ENCODE results near the gene AGAP9. TPM values are rescaled to one million over a fixed set of nuclear protein-coding genes. Genes with fewer than 3 reads are reported as not detected.
"Not testable (repeated sequence)": the region's sequence is repeated elsewhere in the genome, so short reads cannot be mapped to it uniquely, and the experiment has no call there.

Gene AGAP9
- polyA plus RNA-seq, 1 donor from 2014 or later: 12.0 TPM

DNA sequence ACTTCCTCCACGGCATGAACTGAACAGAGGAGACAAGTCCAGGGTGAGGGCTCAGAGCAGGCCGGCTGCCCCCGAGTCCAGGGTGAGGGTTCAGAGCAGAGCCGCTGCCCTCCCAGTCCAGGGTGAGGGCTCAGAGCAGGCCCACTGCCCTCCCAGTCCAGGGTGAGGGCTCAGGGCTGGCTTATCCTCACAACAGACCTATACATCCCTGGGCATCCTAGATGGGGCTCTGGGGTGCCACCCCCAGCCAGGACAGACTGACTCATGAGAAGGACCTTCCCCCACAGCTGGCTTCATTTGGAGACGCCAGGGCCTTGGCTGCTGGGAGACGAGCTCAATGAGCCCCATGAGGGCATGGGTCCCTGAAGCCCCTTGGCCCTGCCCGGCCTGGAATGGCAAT lies 33.8 kb downstream of the AGAP9 start:
- not testable (repeated sequence) for H3F3A ChIP-seq (ENCODE audit: insufficient read depth, low read length, poor library complexity, severe bottlenecking); H3K4me2 ChIP-seq (ENCODE audit: low read length); H3K27ac ChIP-seq (ENCODE audit: low read length); H2AFZ ChIP-seq (ENCODE audit: low read depth, low read length); H3K79me2 ChIP-seq (replicated peaks; ENCODE audit: insufficient read depth, low read length); H3K4me3 ChIP-seq (ENCODE audit: low read length); H3K9me2 ChIP-seq (ENCODE audit: insufficient read depth, low read length); H3K9me3 ChIP-seq (ENCODE audit: low read length); H3K27me3 ChIP-seq (ENCODE audit: insufficient read depth, low read depth, low read length); H3K9ac ChIP-seq (ENCODE audit: low read length); H4K20me1 ChIP-seq (ENCODE audit: insufficient read depth); H3K36me3 ChIP-seq (ENCODE audit: insufficient read depth, low read length)

DNA sequence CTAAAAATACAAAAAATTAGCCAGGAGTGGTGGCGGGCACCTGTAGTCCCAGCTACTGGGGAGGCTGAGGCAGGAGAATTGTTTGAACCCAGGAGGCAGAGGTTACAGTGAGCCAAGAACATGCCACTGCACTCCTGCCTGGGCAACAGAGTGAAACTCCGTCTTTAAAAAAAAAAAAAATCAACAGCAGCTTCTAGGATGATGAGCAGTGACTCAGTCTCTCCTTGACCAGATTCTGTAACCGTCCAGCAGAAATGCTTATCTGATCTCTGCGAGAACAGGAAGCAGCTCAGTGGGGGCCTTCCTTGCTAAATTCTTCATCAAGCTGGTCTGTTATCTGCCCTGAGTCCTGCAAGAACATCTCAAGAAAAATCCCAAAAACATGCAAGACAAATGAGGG lies 37.5 kb downstream of the AGAP9 start:
- not testable (repeated sequence) for H3F3A ChIP-seq (ENCODE audit: insufficient read depth, low read length, poor library complexity, severe bottlenecking); H3K4me3 ChIP-seq (ENCODE audit: low read length); H3K36me3 ChIP-seq (ENCODE audit: insufficient read depth, low read length); H3K27me3 ChIP-seq (ENCODE audit: insufficient read depth, low read depth, low read length); H4K20me1 ChIP-seq (ENCODE audit: insufficient read depth); H3K4me2 ChIP-seq (ENCODE audit: low read length); H3K9me2 ChIP-seq (ENCODE audit: insufficient read depth, low read length); H3K27ac ChIP-seq (ENCODE audit: low read length); H3K79me2 ChIP-seq (replicated peaks; ENCODE audit: insufficient read depth, low read length); H3K9me3 ChIP-seq (ENCODE audit: low read length); H2AFZ ChIP-seq (ENCODE audit: low read depth, low read length); H3K9ac ChIP-seq (ENCODE audit: low read length)

DNA sequence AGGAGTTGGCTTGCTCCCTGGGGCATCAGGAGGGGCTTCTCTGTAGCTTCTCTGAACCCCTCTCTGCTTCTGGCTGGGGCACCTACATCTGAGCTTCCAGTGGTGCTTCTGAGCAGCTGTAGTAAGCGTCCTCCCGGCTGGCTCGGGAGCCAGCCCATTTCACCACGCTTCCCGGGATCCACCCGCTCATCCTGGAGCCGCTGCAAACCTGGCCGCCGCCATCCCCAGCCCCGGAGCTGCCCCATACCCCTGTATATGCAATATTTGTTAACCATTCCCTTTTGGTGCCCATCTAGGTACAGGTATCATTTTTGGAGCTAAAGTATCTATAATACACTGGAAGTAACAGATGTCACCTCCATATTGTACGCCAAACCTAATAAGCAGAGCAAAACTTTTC lies 38.7 kb downstream of the AGAP9 start:
- H3K36me3 ChIP-seq (ENCODE audit: insufficient read depth, low read length); H3K4me3 ChIP-seq (ENCODE audit: low read length); H3K9ac ChIP-seq (ENCODE audit: low read length); H3K9me3 ChIP-seq (ENCODE audit: low read length); H3F3A ChIP-seq (ENCODE audit: insufficient read depth, low read length, poor library complexity, severe bottlenecking); H3K79me2 ChIP-seq (replicated peaks; ENCODE audit: insufficient read depth, low read length); H3K9me2 ChIP-seq (ENCODE audit: insufficient read depth, low read length); H4K20me1 ChIP-seq (ENCODE audit: insufficient read depth); H3K27ac ChIP-seq (ENCODE audit: low read length); H2AFZ ChIP-seq (ENCODE audit: low read depth, low read length); H3K27me3 ChIP-seq (ENCODE audit: insufficient read depth, low read depth, low read length); H3K4me2 ChIP-seq (ENCODE audit: low read length): not testable (repeated sequence)

DNA sequence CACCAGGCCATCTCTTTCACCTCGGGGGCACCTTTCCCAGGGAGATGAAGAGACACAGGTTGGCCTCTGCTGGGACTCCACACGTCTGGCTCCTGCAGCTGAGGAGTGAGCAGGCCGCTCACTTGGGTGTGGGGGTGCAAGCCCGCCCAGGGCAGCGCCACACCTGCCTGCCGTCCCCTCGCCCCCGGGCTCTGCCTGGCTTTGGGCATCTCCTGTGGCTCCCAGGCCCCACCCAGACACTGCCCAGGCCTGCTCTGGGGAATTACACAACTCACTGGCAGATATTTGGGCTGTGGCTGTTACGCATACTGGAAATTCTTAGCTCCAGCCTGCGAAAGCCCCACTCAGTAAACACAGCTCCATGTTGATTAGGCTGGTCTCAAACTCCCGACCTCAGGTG lies 39.5 kb downstream of the AGAP9 start, which contains the start of gene ANXA8:
Gene ANXA8, minus strand, starts transcription at position 193 of the 400 bp plus-strand sequence. Its CDS starts 182 bp downstream, at position 11.
- H3K9me2 ChIP-seq (ENCODE audit: insufficient read depth, low read length); H3K4me3 ChIP-seq (ENCODE audit: low read length); H3F3A ChIP-seq (ENCODE audit: insufficient read depth, low read length, poor library complexity, severe bottlenecking); H3K36me3 ChIP-seq (ENCODE audit: insufficient read depth, low read length); H3K27me3 ChIP-seq (ENCODE audit: insufficient read depth, low read depth, low read length); H3K9me3 ChIP-seq (ENCODE audit: low read length); H4K20me1 ChIP-seq (ENCODE audit: insufficient read depth); H3K4me2 ChIP-seq (ENCODE audit: low read length); H2AFZ ChIP-seq (ENCODE audit: low read depth, low read length); H3K27ac ChIP-seq (ENCODE audit: low read length); H3K79me2 ChIP-seq (replicated peaks; ENCODE audit: insufficient read depth, low read length); H3K9ac ChIP-seq (ENCODE audit: low read length): not testable (repeated sequence)

DNA sequence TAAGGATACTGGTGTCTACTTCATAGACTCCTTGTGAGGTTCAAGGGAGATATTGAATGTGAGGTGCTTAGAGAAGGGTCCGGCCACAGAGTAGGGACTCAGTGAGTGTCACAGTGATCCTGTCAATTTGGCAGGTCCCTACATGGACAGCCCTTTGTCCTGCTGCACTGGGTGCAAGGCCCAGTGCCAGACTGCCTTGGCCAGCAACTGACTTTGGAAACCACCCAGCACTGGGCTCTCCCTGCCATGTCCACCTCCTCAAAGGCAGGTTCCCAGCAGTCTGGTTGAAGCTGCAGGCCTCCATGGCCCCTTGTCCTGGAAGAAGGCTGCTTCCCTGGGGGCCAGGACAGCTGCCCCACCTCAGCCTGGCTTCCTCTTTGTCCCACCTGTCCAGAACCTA lies 41.1 kb downstream of the AGAP9 start:
- H4K20me1 ChIP-seq (ENCODE audit: insufficient read depth); H3K27me3 ChIP-seq (ENCODE audit: insufficient read depth, low read depth, low read length); H3K9ac ChIP-seq (ENCODE audit: low read length); H3K4me2 ChIP-seq (ENCODE audit: low read length); H3K27ac ChIP-seq (ENCODE audit: low read length); H3K79me2 ChIP-seq (replicated peaks; ENCODE audit: insufficient read depth, low read length); H3K9me3 ChIP-seq (ENCODE audit: low read length); H3K4me3 ChIP-seq (ENCODE audit: low read length); H3K36me3 ChIP-seq (ENCODE audit: insufficient read depth, low read length); H3K9me2 ChIP-seq (ENCODE audit: insufficient read depth, low read length); H3F3A ChIP-seq (ENCODE audit: insufficient read depth, low read length, poor library complexity, severe bottlenecking); H2AFZ ChIP-seq (ENCODE audit: low read depth, low read length): not testable (repeated sequence)

DNA sequence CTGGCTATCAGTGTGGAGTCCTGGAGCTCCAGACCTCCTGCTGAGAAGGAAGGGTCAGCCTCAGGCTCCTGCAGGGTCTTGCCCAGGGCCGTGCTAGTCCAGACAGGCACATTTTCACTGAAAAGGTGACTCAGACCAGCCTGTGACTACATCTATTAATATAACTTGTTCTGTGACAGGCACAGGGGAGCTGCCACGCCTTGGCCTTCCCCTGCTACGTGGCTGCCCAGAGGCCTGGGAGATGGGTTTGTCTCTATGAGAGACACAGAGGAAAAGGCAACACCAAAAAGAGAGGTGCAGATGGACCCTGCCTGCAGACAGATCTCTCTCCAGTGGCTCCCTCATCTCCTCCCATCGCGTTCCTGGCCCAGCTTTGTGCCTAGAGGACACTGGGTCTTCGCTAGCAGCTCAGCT lies 41.7 kb downstream of the AGAP9 start:
- not testable (repeated sequence) for H4K20me1 ChIP-seq (ENCODE audit: insufficient read depth); H3K9me3 ChIP-seq (ENCODE audit: low read length); H3K4me2 ChIP-seq (ENCODE audit: low read length); H3K9ac ChIP-seq (ENCODE audit: low read length); H3K36me3 ChIP-seq (ENCODE audit: insufficient read depth, low read length); H3K4me3 ChIP-seq (ENCODE audit: low read length); H3K9me2 ChIP-seq (ENCODE audit: insufficient read depth, low read length); H3K27me3 ChIP-seq (ENCODE audit: insufficient read depth, low read depth, low read length); H3K79me2 ChIP-seq (replicated peaks; ENCODE audit: insufficient read depth, low read length); H2AFZ ChIP-seq (ENCODE audit: low read depth, low read length); H3K27ac ChIP-seq (ENCODE audit: low read length); H3F3A ChIP-seq (ENCODE audit: insufficient read depth, low read length, poor library complexity, severe bottlenecking)

DNA sequence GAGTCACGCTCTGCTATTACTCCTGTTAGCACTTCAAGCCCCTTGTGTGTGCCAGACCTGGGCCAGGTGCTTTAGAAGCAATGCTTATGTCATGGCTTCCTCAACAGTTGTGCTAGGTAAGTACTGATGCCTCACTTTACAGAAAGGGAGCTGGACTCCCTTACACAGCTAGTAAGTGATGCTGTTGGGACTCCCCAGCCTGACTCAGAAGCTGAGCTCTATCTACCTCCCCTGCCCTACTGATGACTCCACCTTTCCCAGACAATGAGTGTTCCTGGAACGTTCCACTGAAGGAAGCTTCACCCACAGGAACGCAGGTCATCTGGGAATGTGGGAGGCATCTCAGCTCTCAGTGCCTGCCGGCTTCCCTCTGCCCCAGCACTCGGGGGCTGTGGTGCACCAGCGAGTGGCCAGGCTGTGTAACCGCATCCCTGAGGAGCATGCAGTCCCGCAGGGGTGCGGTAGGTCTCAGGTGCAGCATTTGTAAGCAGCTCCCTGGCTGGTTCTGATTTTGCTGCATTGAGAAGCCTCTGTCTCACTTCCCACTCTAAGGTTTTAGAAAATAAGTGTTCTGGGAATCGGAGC lies 42.2 kb downstream of the AGAP9 start:
- H3K27me3 ChIP-seq (ENCODE audit: insufficient read depth, low read depth, low read length); H3K4me2 ChIP-seq (ENCODE audit: low read length); H3K4me3 ChIP-seq (ENCODE audit: low read length); H2AFZ ChIP-seq (ENCODE audit: low read depth, low read length); H4K20me1 ChIP-seq (ENCODE audit: insufficient read depth); H3F3A ChIP-seq (ENCODE audit: insufficient read depth, low read length, poor library complexity, severe bottlenecking); H3K79me2 ChIP-seq (replicated peaks; ENCODE audit: insufficient read depth, low read length); H3K27ac ChIP-seq (ENCODE audit: low read length); H3K9me2 ChIP-seq (ENCODE audit: insufficient read depth, low read length); H3K9ac ChIP-seq (ENCODE audit: low read length); H3K9me3 ChIP-seq (ENCODE audit: low read length); H3K36me3 ChIP-seq (ENCODE audit: insufficient read depth, low read length): not testable (repeated sequence)

DNA sequence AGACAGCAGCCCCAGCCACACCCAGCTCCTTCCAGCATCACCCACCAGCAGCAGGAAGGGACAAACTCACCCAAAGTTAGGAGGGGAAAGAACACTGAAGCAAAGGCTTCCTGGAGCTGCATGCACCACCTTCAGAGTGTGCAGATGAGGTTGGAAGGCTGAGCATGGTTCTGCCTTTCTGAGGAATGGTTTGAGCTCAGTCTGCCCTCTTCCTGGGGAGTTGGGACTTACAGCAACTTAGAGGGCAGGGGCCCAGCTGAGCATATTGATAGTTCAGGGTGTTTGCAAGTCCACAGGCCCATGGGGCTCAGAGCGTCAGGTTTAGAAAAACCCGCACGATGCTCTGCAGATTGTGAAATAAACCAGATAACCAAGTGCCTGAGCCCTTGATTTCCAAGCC lies 43.3 kb downstream of the AGAP9 start:
- not testable (repeated sequence) for H3K9ac ChIP-seq (ENCODE audit: low read length); H3K27me3 ChIP-seq (ENCODE audit: insufficient read depth, low read depth, low read length); H3K4me3 ChIP-seq (ENCODE audit: low read length); H3F3A ChIP-seq (ENCODE audit: insufficient read depth, low read length, poor library complexity, severe bottlenecking); H3K9me3 ChIP-seq (ENCODE audit: low read length); H3K4me2 ChIP-seq (ENCODE audit: low read length); H3K79me2 ChIP-seq (replicated peaks; ENCODE audit: insufficient read depth, low read length); H4K20me1 ChIP-seq (ENCODE audit: insufficient read depth); H3K27ac ChIP-seq (ENCODE audit: low read length); H3K36me3 ChIP-seq (ENCODE audit: insufficient read depth, low read length); H2AFZ ChIP-seq (ENCODE audit: low read depth, low read length); H3K9me2 ChIP-seq (ENCODE audit: insufficient read depth, low read length)

Data from neural cell (in vitro differentiated cells).